C4-2B (cell line): ENCODE results near the gene SLC10A7.

Experiments
- ZFX ChIP-seq: fragments of 450-650 bp; IDR thresholded peaks from 2 replicates; pipeline ENCODE4 v1.6.1; 2017
- TF ChIP-seq, protein P1 (sequence below): fragments of 450-650 bp; conservative IDR thresholded peaks from 2 replicates; pipeline ENCODE4 v1.5.1; 2017; ENCODE audit warnings: mild to moderate bottlenecking

DNA sequence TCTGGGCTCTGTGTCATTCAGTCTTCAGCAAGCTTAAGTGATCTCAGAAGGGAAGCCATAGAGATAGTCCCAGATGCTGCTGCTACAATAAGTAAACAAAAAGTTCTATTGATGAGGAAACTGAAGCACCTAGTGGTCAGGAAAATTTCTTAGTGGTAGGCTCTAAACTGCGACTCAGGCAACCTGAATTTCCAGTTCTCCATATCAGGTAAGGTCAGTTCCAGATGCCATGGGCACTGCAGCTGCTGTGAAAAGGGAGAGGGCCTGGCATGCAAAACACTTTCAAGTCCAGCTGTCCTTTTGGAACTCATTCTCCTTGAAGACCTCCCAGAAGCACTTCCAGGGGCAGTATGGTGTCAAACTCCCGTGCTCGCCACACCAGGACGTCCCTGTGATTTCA, 261.2 kb downstream of the SLC10A7 start:
- TF ChIP-seq, protein P1, sequence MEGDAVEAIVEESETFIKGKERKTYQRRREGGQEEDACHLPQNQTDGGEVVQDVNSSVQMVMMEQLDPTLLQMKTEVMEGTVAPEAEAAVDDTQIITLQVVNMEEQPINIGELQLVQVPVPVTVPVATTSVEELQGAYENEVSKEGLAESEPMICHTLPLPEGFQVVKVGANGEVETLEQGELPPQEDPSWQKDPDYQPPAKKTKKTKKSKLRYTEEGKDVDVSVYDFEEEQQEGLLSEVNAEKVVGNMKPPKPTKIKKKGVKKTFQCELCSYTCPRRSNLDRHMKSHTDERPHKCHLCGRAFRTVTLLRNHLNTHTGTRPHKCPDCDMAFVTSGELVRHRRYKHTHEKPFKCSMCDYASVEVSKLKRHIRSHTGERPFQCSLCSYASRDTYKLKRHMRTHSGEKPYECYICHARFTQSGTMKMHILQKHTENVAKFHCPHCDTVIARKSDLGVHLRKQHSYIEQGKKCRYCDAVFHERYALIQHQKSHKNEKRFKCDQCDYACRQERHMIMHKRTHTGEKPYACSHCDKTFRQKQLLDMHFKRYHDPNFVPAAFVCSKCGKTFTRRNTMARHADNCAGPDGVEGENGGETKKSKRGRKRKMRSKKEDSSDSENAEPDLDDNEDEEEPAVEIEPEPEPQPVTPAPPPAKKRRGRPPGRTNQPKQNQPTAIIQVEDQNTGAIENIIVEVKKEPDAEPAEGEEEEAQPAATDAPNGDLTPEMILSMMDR, result no peak
- no peak for TF ChIP-seq ZFX
